Measurements from ENCODE around the gene AP3B1. TPM values are rescaled to one million over a fixed set of nuclear protein-coding genes. Genes with fewer than 3 reads are reported as not detected.

AP3B1 gene
- total and polyA plus RNA-seq, 2 experiments from 2014 or later = 32.1 to 46.3 TPM

GRCh38 chr5:78041805-78042204, 252.7 kb downstream of the AP3B1 start (continued):
- TF ChIP-seq ZNF462 (CRISPR knock-in tag; IDR thresholded peaks at IDR 0.05) (no peak), EZH2phosphoT487 (IDR thresholded peaks at IDR 0.05; ENCODE audit: unreplicated experiment) (no peak), EZH2 (IDR thresholded peaks at IDR 0.05; ENCODE audit: low read depth, unreplicated experiment) (no peak), CREB1 (CRISPR knock-in tag; IDR thresholded peaks at IDR 0.05; ENCODE audit: low read depth) (no peak), REST (IDR thresholded peaks at IDR 0.05; ENCODE audit: unreplicated experiment) (no peak)

GRCh38 chr5:78025540-78025939, 269.0 kb downstream of the AP3B1 start:
- DNase-seq (ENCODE audit: low spot score) (peak; percentile 65), ATAC-seq (peak; percentile 96)
- peaks cover 26% of the 10 kb centered on the region for H3K27me3 Mint-ChIP-seq (ENCODE audit: insufficient read depth, low read depth, poor library complexity)
- TF ChIP-seq REST (IDR thresholded peaks at IDR 0.05; ENCODE audit: unreplicated experiment) = no peak

More at GRCh38 chr5:78025540-78025939, 269.0 kb downstream of the AP3B1 start:
- Histone ChIP-seq H3K9me2 (ENCODE audit: insufficient read depth) (no peaks in the 10 kb centered on the region), H3K27ac (ENCODE audit: low read depth) (no peak overlapping the region), H3K4me3 (no peak overlapping the region), H2AFZ (no peak overlapping the region), H3K4me2 (no peak overlapping the region), H3K27me3 (ENCODE audit: insufficient read depth) (peaks cover 34% of the 10 kb centered on the region), H3K79me2 (replicated peaks; ENCODE audit: insufficient read depth) (no peaks in the 10 kb centered on the region), H4K20me1 (replicated peaks; ENCODE audit: insufficient read depth) (no peaks in the 10 kb centered on the region), H3K36me3 (ENCODE audit: insufficient read depth) (no peaks in the 10 kb centered on the region), H3K4me1 (ENCODE audit: insufficient read depth) (peaks cover 5% of the 10 kb centered on the region; the same call in 1 of the 2 replicates), H3F3A (replicated peaks; ENCODE audit: low read depth) (no peaks in the 10 kb centered on the region)
- H3K27ac Mint-ChIP-seq = no peak overlapping the region
- no peaks in the 10 kb centered on the region for H3K36me3 Mint-ChIP-seq (ENCODE audit: low read depth)
- H3K9me3 Mint-ChIP-seq = no peaks in the 10 kb centered on the region
- no peak overlapping the region for H3K4me3 Mint-ChIP-seq
- peaks cover 7% of the 10 kb centered on the region for H3K4me1 Mint-ChIP-seq

Measured in GM23338 (cell line).